ENCODE results near the gene EBF3. TPM values are rescaled to one million over a fixed set of nuclear protein-coding genes. Genes with fewer than 3 reads are reported as not detected.

EBF3 gene
- total and polyA plus RNA-seq, 9 of the 15 experiments (the other 6 are each of a cell fraction or from before 2014, with no cell fraction given), result not detected

DNA sequence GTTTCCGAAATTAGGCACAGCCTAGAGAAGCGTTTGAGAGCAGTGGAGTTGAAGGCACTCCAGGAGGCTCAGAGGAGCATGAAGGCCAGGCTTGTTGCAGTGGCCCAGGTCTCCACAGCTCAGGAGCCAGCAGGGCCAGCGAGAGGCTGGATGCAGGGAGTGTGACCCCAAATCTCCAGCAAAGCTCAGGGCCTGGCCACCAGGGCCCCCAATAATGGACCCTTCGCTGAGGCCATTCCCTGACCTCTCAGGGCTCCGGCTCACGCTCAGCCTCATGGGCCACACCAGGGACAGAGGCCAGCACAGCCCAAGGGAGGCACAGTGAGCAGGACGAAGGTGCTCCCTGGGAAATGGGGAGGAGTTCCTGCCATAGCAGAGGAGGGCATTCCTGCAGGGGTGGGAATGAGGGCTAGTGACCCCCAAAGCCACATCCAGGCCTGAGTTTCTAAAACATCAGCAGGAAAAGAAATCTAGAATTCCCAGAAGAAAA, 47.5 kb downstream of the EBF3 start:
- H3K79me2 ChIP-seq (ENCODE audit: control insufficient read depth, insufficient read depth, low read length), result no peaks in the 10 kb centered on the region
- H3K27me3 ChIP-seq (ENCODE audit: control insufficient read depth in 2 of 2, insufficient read depth in 2 of 2, low read length in 2 of 2), result peaks cover 0 to 26% of the 10 kb centered on the region in 2 experiments; a peak in 3 of 5 replicates
- H3K4me1 ChIP-seq (replicated peaks in 1 of 2; ENCODE audit: control insufficient read depth in 2 of 2, insufficient read depth in 2 of 2, low read length in 2 of 2), result no peaks in the 10 kb centered on the region
- TF ChIP-seq KDM4B (IDR thresholded peaks at IDR 0.05; ENCODE audit: borderline replicate concordance in 2 of 2, low read depth in 1 of 2) (no peak), CHD1 (IDR thresholded peaks at IDR 0.05; ENCODE audit: low read length) (no peak), SMAD2 (IDR thresholded peaks at IDR 0.05; ENCODE audit: low read depth, low read length) (no peak), KDM5B (IDR thresholded peaks at IDR 0.05; ENCODE audit: insufficient replicate concordance, low read depth, low read length) (no peak), ETV1 (tag; conservative IDR thresholded peaks at IDR 0.05; ENCODE audit: low read depth) (no peak), NFE2L1 (tag; IDR thresholded peaks at IDR 0.05; ENCODE audit: borderline replicate concordance, low read depth) (no peak), ZNF583 (CRISPR knock-in tag; IDR thresholded peaks at IDR 0.05) (no peak), BRD4 (IDR thresholded peaks at IDR 0.05) (no peak), ZBED1 (IDR thresholded peaks at IDR 0.05) (no peak), SRF (CRISPR knock-in tag; IDR thresholded peaks at IDR 0.05) (no peak), NCOA4 (IDR thresholded peaks at IDR 0.05; ENCODE audit: partially characterized antibody) (no peak)
- WGBS (ENCODE audit: insufficient coverage, low coverage, missing lambda C conversion rate), result 2% methylated on average over 7 of the region's 7 CpGs
- intact Hi-C loops (cut with micrococcal nuclease) (no loop called here), in situ Hi-C loops (cut with MboI) (no loop called here)
- BruUV-seq (replicated peaks), result no TSS peak
- no peak overlapping the region for H3K27ac ChIP-seq (ENCODE audit: extremely low read depth, low read depth, low read length)
- ATAC-seq (no peak), FAIRE-seq (no peak), DNase-seq (ENCODE audit: extremely low read depth in 1 of 4, low spot score in 3 of 4) (no peak)
- H2AFZ ChIP-seq (ENCODE audit: low read depth, low read length), result no peak overlapping the region
- no peaks in the 10 kb centered on the region for H3K36me3 ChIP-seq (ENCODE audit: control insufficient read depth, insufficient read depth, low read length)
- no peaks in the 10 kb centered on the region for H3K9me1 ChIP-seq (ENCODE audit: control insufficient read depth, insufficient read depth, low read length)
- CTCF ChIA-PET (ENCODE audit: low intra/inter-chr PET ratio), result no interaction called here
- no peak overlapping the region for H3K4me2 ChIP-seq (ENCODE audit: insufficient read depth, low read length)
- POLR2A ChIA-PET, result no interaction called here
- no peak overlapping the region for H3K4me3 ChIP-seq
- H4K20me1 ChIP-seq (replicated peaks; ENCODE audit: control insufficient read depth, insufficient read depth, low read length), result no peaks in the 10 kb centered on the region
- no peak overlapping the region for H3K9ac ChIP-seq (ENCODE audit: insufficient read depth in 1 of 2, low read depth in 2 of 2, low read length in 2 of 2)
- no peaks in the 10 kb centered on the region for H3K9me3 ChIP-seq (replicated peaks; ENCODE audit: control insufficient read depth, insufficient read depth, low read depth, low read length)
